Prostate gland (tissue), 2 donors: ENCODE results near the gene SLC25A13. TPM values are rescaled to one million over a fixed set of nuclear protein-coding genes. Genes with fewer than 3 reads are reported as not detected.

ENCODE experiments used
- DNase-seq: peaks from one replicate; pipeline ENCODE4 v3.0.0-alpha.2; 2019; ENCODE audit warnings: low spot score
- H3K27ac ChIP-seq, 2 donors: fragments of 200-600 bp; sonication (generic); 2 replicates each; pipeline ENCODE4 v1.5.1; 2017 to 2019
- H3K27me3 ChIP-seq: fragments of 200-600 bp; sonication (generic); replicated peaks from 2 replicates; pipeline ENCODE4 v1.5.1; 2019; ENCODE audit not compliant: insufficient read depth
- H3K36me3 ChIP-seq, 2 donors: fragments of 200-600 bp; sonication (generic); 1 replicate in 1 of 2; 2 replicates in 1 of 2; pipeline versions ENCODE4 v1.5.1 to v1.8.1; 2017 to 2019
- H3K4me1 ChIP-seq: fragments of 200-600 bp; sonication (generic); replicated peaks from 2 replicates; pipeline ENCODE4 v1.5.1; 2019
- H3K4me3 ChIP-seq, 2 donors: fragments of 200-600 bp; sonication (generic); 2 replicates each; pipeline ENCODE4 v1.5.1; 2017 to 2019
- H3K9me3 ChIP-seq: fragments of 200-600 bp; sonication (generic); 2 replicates; pipeline ENCODE4 v1.5.1; 2017
- CTCF ChIP-seq, 4 experiments: fragments of 200-600 bp in 2 of 4; fragments of 450-650 bp in 2 of 4; sonication (generic) in 2 of 4; IDR thresholded peaks; 1 replicate in 3 of 4; 2 replicates in 1 of 4; pipeline ENCODE4 v1.5.1; 2016 to 2019; ENCODE audit warnings: antibody characterized with exemption in 4 of 4, mild to moderate bottlenecking in 2 of 4, moderate library complexity in 2 of 4
- POLR2A ChIP-seq: fragments of 450-650 bp; IDR thresholded peaks from one replicate; pipeline ENCODE4 v1.6.1; 2016; ENCODE audit warnings: antibody characterized with exemption, mild to moderate bottlenecking
- POLR2AphosphoS5 ChIP-seq: sonication (generic); formaldehyde crosslinking; IDR thresholded peaks from one replicate; pipeline ENCODE4 v1.6.1; 2017; ENCODE audit warnings: antibody characterized with exemption
- WGBS: methylation state at CpG from one replicate; pipeline ENCODE4 v1.1.5; 2018; 5-methylcytosine and 5-hydroxymethylcytosine counted together
- intact Hi-C: fragments of 100-400 bp; cut with DNase I; formaldehyde crosslinking; loops from one replicate; pipeline ENCODE4 v1.14.2; 2022
- total RNA-seq, 2 donors: library from RNA; depleted of rRNA; stranded (reverse); fragments of >200 nt; gene quantifications; one replicate each; pipeline ENCODE4 v1.1.0, GENCODE V29; 2016

Gene SLC25A13
- total RNA-seq, 2 donors from 2014 or later: 14.4 to 41.6 TPM

GRCh38 chr7:96088579-96088978 is 233.3 kb downstream of the SLC25A13 start:
- no peak overlapping the region for H3K27ac ChIP-seq
- DNase-seq: no peak
- H3K4me1 ChIP-seq: no peaks in the 10 kb centered on the region
- H3K4me3 ChIP-seq: no peak overlapping the region
- intact Hi-C loops: no loop called here
- H3K9me3 ChIP-seq: no peaks in the 10 kb centered on the region
- H3K27me3 ChIP-seq: no peaks in the 10 kb centered on the region
- 72% methylated on average over 5 of the region's 5 CpGs for WGBS
- TF ChIP-seq CTCF (IDR thresholded peaks at IDR 0.05) (no peak), POLR2AphosphoS5 (no peak), POLR2A (no peak)
- H3K36me3 ChIP-seq: no peaks in the 10 kb centered on the region

GRCh38 chr7:96085953-96086352 is 235.9 kb downstream of the SLC25A13 start:
- no peaks in the 10 kb centered on the region for H3K4me1 ChIP-seq
- no peak overlapping the region for H3K27ac ChIP-seq
- no peaks in the 10 kb centered on the region for H3K36me3 ChIP-seq
- WGBS: 63% methylated on average over 3 of the region's 3 CpGs
- DNase-seq: no peak
- no peak overlapping the region for H3K4me3 ChIP-seq
- H3K9me3 ChIP-seq: no peaks in the 10 kb centered on the region
- TF ChIP-seq CTCF (IDR thresholded peaks at IDR 0.05): no peak
- no peak for TF ChIP-seq POLR2AphosphoS5
- no peak for TF ChIP-seq POLR2A
- no peaks in the 10 kb centered on the region for H3K27me3 ChIP-seq
- intact Hi-C loops: no loop called here

- Histone ChIP-seq H3K27me3 (no peaks in the 10 kb centered on the region), H3K4me3 (no peak overlapping the region), H3K27ac (no peak overlapping the region), H3K36me3 (no peaks in the 10 kb centered on the region), H3K4me1 (no peaks in the 10 kb centered on the region), H3K9me3 (no peaks in the 10 kb centered on the region)
- DNase-seq: no peak
- TF ChIP-seq CTCF (IDR thresholded peaks at IDR 0.05): no peak
- intact Hi-C loops: no loop called here
- 92% methylated on average over 1 of the region's 1 CpG for WGBS
These were observed 236.9 kb downstream of the SLC25A13 start for GRCh38 chr7:96084881-96085553.

GRCh38 chr7:96080027-96080426 is 241.9 kb downstream of the SLC25A13 start:
- WGBS: 80% methylated on average over 6 of the region's 6 CpGs
- H3K27ac ChIP-seq: no peak overlapping the region
- no peaks in the 10 kb centered on the region for H3K9me3 ChIP-seq
- H3K27me3 ChIP-seq: no peaks in the 10 kb centered on the region
- TF ChIP-seq POLR2AphosphoS5 (no peak), CTCF (IDR thresholded peaks at IDR 0.05) (no peak), POLR2A (no peak)
- no peaks in the 10 kb centered on the region for H3K4me1 ChIP-seq
- DNase-seq: no peak
- no peaks in the 10 kb centered on the region for H3K36me3 ChIP-seq
- intact Hi-C loops: no loop called here
- no peak overlapping the region for H3K4me3 ChIP-seq

- Histone ChIP-seq H3K27ac (no peak overlapping the region), H3K4me3 (peak overlapping the region in 1 of 2 donors; percentile 34), H3K9me3 (no peaks in the 10 kb centered on the region), H3K27me3 (no peaks in the 10 kb centered on the region), H3K4me1 (no peaks in the 10 kb centered on the region), H3K36me3 (no peaks in the 10 kb centered on the region)
- intact Hi-C loops: loop anchor here (2.0 to 10.0 kb wide), 2 partner anchors 162 to 950 kb away; no protein-coding TSS in a partner anchor
- TF ChIP-seq POLR2A (no peak), POLR2AphosphoS5 (no peak), CTCF (IDR thresholded peaks at IDR 0.05) (no peak)
- DNase-seq: no peak
- 12% methylated on average over 10 of the region's 10 CpGs for WGBS
These were observed 245.6 kb downstream of the SLC25A13 start for GRCh38 chr7:96076350-96076707.
